HG03469 (cell line): ENCODE results near the gene PI3.
"Not testable (repeated sequence)": the region's sequence is repeated elsewhere in the genome, so short reads cannot be mapped to it uniquely, and the experiment has no call there.

Source experiments
- ATAC-seq: cut with Tn5 transposase; IDR thresholded peaks from one replicate; pipeline ENCODE4 v1.9.1; 2021; ENCODE audit warnings: mild to moderate bottlenecking, moderate library complexity, moderate number of reproducible peaks; ENCODE audit not compliant: unreplicated experiment

The PI3 gene, protein sequence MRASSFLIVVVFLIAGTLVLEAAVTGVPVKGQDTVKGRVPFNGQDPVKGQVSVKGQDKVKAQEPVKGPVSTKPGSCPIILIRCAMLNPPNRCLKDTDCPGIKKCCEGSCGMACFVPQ

GRCh38 chr20:45174434-45175364 lies at the start of gene PI3:
PI3 (plus strand) TSS chr20:45174902; CDS start chr20:45174923, 21 bp downstream.
- no peak for ATAC-seq

- no peak for ATAC-seq
Measured at GRCh38 chr20:45128099-45128498, 46.6 kb upstream of the PI3 start.

DNA sequence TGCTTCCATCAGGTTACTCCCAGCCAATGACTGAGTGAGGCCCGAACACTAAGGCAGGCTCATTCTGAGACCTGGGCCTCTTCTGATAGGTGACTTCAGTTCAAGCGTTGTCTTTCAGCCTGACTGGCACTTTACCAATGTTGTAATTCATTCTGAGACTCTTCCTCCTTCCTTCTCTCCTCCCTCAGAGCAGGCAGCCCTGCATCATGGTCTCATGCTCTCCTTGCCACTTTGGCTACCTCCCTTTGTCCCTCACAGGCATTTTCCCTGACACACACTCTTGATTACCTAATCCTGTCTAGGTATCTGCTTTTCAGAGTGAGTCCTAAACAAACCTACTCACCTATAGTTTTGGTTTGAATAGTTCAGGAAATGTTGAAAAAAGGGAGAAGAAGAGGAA lies 37.8 kb upstream of the PI3 start:
- ATAC-seq, result no peak

DNA sequence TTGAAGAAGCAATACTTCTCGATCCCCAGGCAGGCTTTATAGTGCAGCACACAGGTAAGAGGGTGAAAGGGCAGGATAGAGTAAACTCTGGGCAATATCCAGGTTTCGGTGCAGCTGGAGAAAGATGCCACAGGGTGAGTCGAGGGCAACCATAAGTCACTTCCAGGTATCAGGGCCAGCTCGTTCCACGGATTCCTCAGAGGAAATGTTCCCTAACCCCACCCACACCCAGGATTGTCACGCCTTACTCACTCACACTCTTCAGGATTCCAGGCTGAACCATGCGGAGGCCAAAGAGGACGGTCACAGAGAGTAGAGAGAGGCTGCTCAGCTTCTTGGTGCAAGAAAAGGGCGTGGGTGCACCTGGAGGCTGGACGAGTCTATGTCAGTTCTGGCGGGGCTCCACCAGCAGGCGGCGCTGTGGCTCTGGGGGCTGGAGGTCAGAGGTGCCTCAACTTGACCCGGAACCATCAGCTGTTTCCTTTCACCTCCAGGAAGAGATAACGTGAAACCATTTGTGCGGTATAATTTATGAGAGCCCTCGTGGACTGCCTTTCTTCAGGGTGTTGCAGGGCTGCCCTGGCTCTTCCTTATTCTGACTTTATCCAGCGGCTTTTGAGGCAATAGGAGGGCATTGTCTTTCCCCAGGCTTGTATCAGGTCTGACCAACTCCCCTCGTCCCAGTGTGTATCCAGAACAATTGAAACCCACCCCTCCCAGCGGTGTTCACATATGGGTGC lies 36.0 kb upstream of the PI3 start:
- no peak for ATAC-seq

DNA sequence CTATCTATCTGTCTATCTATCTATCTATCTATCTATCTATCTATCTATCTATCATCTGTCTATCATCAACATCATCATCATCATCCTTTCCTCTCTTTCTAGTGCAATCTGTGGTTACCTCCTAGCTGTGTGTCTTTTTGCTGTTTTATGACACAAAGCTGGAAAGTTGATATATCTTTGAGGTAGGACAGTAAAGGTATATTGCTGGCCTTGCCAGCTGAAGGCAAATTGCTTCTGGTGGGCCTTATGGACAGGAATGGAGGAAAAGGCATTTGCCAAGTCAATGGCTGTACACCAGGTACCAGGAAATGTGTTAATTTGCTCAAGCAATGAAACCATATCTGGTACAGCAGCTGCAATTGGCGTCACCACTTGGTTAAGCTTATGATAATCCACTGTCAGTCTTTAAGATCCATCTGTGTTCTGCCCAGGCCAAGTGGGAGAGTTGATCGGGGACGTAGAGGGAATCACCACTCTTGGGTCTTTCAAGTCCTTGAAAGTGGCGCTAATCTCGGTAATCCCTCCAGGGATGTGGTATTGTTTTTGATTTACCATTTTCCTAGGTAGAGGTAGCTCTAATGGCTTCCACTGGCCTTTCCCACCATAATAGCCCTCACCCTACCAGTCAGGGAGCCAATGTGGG lies 34.8 kb upstream of the PI3 start:
- ATAC-seq, result not testable (repeated sequence)

DNA sequence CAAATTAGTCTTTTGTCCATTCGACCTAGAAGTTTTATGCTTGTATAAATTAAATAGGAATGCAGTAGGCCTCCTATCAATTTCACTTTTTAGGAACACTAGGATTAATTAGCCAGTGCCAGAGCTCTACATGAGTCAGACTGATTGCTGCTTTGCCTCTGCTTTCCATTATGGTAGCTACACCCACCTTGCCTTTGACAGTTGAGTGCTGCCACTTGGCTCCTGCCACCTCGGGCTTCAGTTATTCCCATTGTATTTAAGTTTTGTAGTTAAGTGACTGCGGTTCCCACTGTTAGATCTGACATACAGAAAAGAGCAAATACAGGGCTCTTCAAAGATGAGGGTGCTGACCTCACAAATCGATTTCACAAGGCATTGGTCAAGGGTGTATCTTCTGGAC lies 33.9 kb upstream of the PI3 start:
- ATAC-seq, result no peak

DNA sequence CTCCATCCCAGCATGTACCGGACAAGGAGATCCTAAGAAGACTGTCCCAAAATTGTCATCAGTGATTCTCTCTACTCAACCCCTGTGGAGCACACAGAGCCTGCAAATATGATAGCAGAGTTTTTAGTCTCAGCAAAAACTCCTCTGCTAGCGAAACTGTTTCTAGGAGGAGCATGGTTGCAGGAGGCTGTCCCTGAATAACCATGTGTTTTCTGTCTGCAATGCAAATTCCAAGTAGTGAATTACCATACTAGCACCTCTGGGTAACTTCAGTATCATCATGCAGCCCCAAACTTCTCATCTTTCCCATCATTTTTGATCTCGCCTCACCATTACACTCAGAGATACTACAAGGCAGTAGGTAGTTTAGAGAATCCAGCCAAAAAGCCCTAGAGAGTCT lies 25.6 kb upstream of the PI3 start:
- ATAC-seq, result no peak

GRCh38 chr20:45152405-45152804 lies 22.3 kb upstream of the PI3 start:
- ATAC-seq, result no peak

GRCh38 chr20:45153147-45153546 lies 21.6 kb upstream of the PI3 start:
- ATAC-seq, result no peak

- no peak for ATAC-seq
Measured at GRCh38 chr20:45153752-45154151, 20.9 kb upstream of the PI3 start.

GRCh38 chr20:45154183-45154582 lies 20.5 kb upstream of the PI3 start:
- no peak for ATAC-seq

GRCh38 chr20:45154794-45155193 lies 19.9 kb upstream of the PI3 start:
- ATAC-seq, result not testable (repeated sequence)

- ATAC-seq, result no peak
Measured at GRCh38 chr20:45156713-45157112, 18.0 kb upstream of the PI3 start.

DNA sequence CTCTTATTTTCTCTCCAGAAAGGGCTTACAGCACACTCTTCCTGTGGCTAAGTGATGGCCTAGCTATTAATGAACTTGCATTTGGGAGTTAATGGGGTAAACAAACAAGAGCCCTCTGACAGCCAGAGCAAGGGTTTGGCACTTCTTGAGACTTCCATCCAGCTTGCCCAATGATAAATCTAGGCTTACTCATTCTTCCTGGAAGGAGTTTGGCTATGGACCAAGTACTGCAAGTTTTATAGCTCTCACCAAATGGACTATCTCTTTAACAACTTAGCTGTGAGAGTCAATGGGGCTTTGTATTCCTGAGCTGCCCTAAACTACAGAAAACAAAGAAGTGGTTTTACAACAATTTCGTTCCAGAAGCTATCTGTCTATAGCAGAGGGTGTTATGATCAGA lies 16.7 kb upstream of the PI3 start:
- ATAC-seq, result no peak

- ATAC-seq, result no peak
Measured at GRCh38 chr20:45163083-45163803, 11.5 kb upstream of the PI3 start.

DNA sequence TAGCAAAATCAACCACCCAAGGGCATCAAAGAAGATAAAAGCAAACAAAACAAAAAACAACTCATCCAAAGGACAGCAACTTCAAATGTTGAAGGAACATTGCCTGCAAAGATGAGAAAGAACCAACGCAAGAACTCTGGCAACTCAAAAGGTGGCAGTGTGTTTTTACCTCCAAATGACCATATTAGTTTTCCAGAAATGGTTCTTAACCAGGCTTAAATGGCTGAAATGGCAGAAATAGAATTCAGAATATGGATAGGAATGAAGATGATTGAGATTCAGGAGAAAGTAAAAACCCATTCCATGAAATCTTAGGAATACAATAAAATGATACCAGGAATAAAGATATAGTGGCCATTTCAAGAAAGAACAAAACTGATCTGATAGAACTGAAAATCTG lies 9.8 kb upstream of the PI3 start:
- no peak for ATAC-seq

DNA sequence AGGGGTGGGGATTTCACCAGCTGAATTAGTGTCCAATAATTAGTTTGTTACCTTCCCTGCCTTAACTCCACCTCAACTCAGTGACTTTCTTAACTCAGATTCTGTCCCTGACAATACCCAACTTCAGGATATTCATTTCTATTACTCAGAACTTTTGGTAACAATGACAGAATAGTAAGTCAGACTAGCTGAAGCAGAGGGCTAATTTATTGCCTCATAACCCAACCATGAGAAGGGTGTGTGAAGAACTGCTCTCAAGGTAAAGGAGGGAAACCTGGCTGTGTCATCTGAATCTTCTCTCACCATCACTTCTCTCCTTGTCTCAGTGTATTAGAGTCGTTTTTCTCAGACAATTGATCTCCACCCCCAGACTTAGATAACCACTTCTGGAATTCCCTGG lies 1.2 kb upstream of the PI3 start:
- ATAC-seq, result no peak

DNA sequence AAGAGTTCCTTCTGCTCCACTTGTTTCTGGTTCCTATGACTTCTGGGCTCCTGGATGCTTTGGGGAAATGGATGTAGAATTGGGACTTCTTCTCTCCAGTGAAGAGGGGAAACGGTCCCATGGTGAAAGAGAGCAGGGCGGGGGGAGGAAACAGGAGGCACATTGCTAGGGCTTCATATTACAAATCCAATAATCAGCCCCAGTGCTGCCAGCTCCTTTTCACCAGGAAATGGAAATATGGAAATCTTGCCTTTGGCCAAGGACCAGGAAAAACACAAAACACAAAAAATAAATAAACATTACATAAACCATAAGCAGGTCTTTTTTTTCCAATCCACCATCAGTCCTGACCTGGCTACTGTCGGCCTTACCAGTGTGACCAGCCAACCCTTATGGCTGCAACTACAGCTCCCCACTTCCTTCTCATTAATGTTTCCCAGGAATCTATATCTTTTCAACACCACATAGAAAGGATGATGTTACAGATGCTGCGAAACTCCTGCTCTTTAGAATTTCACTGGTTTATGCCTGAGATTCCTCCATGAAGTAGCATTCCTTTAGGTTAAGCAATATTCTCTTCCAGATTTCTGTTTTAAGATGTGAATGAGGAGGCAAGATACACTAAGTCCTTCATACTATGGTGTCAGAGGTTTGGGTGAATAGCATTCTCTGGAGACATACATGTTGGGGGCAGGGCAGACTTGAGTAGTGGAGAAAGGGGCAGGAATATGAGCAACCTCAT lies 2.0 kb downstream of the PI3 start:
- ATAC-seq, result no peak

DNA sequence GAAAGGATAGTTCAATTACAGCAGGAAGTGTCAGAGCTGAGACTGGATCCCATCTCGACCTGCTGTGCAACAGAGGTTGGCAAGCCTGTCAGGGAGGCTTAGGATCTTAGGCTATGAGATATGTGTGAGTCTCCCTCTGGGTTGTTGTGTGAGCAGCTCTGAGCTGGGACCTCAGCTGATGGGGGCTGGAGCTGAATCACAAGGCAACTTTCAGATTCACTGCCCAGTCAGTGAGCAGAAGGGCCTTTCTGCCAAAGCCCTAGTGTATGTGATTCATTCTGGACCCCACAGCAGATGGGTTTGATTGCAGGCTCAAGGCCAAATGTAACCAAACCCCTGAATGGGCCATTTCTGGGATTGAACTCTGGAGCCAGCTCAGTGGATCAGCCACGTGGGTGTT lies 4.5 kb downstream of the PI3 start:
- no peak for ATAC-seq

GRCh38 chr20:45181639-45182038 lies 6.9 kb downstream of the PI3 start:
- ATAC-seq, result no peak
